Naive B cell (primary cell): Measurements from ENCODE around the gene SMIM22. TPM values are rescaled to one million over a fixed set of nuclear protein-coding genes. Genes with fewer than 3 reads are reported as not detected.

Experiments used
- ATAC-seq, 2 donors: fragments of 150-1000 bp; cut with Tn5 transposase; 2 replicates each; pipeline ENCODE4 v1.10.0; 2021; ENCODE audit warnings: low read depth in 2 of 2, mild to moderate bottlenecking in 2 of 2, moderate library complexity in 2 of 2
- DNase-seq: peaks from one replicate; pipeline ENCODE4 v3.0.0; 2022
- H3K27ac Mint-ChIP-seq, 6 donors: one replicate each; pipeline ENCODE4 v1.8.0; 2020 to 2022; ENCODE audit warnings: mild to moderate bottlenecking in 6 of 6, mixed read lengths in 6 of 6, moderate library complexity in 5 of 6, inconsistent platforms in 2 of 6
- H3K27me3 Mint-ChIP-seq, 3 donors: one replicate each; pipeline ENCODE4 v1.8.0; 2021 to 2022; ENCODE audit warnings: mixed read lengths in 3 of 3, mild to moderate bottlenecking in 1 of 3
- H3K36me3 Mint-ChIP-seq, 2 donors: one replicate each; pipeline ENCODE4 v1.8.0; 2020 to 2022; ENCODE audit warnings: mixed read lengths in 2 of 2, inconsistent platforms in 1 of 2, mild to moderate bottlenecking in 1 of 2
- H3K4me1 Mint-ChIP-seq, 3 donors: one replicate each; pipeline ENCODE4 v1.8.0; 2020 to 2022; ENCODE audit warnings: mixed read lengths in 3 of 3, inconsistent platforms in 1 of 3, mild to moderate bottlenecking in 1 of 3, moderate library complexity in 1 of 3
- H3K4me3 Mint-ChIP-seq, 8 donors: one replicate each; pipeline ENCODE4 v1.8.0; 2020 to 2022; ENCODE audit warnings: mild to moderate bottlenecking in 8 of 8, mixed read lengths in 8 of 8, moderate library complexity in 8 of 8, inconsistent platforms in 2 of 8
- H3K9me3 Mint-ChIP-seq, 7 donors: one replicate each; pipeline ENCODE4 v1.8.0; 2020 to 2022; ENCODE audit warnings: mixed read lengths in 7 of 7, mild to moderate bottlenecking in 5 of 7, inconsistent platforms in 2 of 7, moderate library complexity in 1 of 7
- polyA plus RNA-seq, 6 donors: library from polyadenylated mRNA; unstranded; fragments of 300-500 nt; fragmentation: Illumina TruSeq; gene quantifications; one replicate each; pipeline ENCODE4 v1.2.3, GENCODE V29; 2021; ENCODE audit warnings: low read depth in 6 of 6

SMIM22 gene
- polyA plus RNA-seq, 6 donors from 2014 or later = not detected

- Mint-ChIP-seq H3K9me3 (no peaks in the 10 kb centered on the region), H3K4me1 (no peaks in the 10 kb centered on the region), H3K27ac (no peak overlapping the region), H3K4me3 (no peak overlapping the region), H3K36me3 (no peaks in the 10 kb centered on the region), H3K27me3 (peaks cover 0 to 2% (median 0%) of the 10 kb centered on the region in 3 donors)
- DNase-seq (no peak), ATAC-seq (no peak)
These were observed 2.1 kb upstream of the SMIM22 start for GRCh38 chr16:4792951-4793513.

DNA sequence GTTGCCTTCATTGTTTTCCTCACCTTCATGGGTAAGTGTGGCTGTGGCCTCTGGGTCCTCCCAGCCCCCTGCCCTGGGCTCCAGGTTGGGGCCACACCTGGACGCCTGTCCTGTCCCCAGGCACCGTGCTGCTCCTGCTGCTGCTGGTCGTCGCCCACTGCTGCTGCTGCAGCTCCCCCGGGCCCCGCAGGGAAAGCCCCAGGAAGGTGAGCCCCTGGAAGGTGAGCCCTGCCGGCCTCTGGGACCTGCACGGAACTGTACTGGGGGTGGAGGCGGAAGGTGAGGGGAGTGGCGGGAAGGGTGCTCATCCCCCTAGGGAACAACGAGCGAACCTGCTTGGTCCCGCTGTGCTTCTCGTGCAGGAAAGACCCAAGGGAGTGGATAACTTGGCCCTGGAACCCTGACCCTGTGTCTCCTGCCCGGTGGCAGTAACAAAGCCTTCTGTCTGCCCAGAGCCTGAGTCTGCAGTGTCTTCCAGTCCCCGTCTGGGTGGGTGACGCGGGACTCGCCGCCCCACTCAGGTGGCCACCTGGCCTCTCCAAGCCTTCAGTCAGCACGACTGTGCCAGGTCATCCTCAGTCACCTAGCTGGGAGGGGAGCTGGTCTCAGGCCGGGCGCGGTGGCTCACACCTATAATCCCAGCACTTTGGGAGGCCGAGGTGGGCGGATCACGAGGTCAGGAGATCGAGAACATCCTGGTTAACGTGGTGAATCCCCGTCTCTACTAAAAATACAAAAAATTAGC, 831 bp downstream of the SMIM22 start:
- H3K9me3 Mint-ChIP-seq = no peaks in the 10 kb centered on the region
- H3K4me1 Mint-ChIP-seq = peaks cover 10 to 17% (median 11%) of the 10 kb centered on the region in 3 donors
- H3K27ac Mint-ChIP-seq = no peak overlapping the region
- H3K36me3 Mint-ChIP-seq = no peaks in the 10 kb centered on the region
- DNase-seq (no peak), ATAC-seq (no peak)
- H3K27me3 Mint-ChIP-seq = no peaks in the 10 kb centered on the region
- no peak overlapping the region for H3K4me3 Mint-ChIP-seq

DNA sequence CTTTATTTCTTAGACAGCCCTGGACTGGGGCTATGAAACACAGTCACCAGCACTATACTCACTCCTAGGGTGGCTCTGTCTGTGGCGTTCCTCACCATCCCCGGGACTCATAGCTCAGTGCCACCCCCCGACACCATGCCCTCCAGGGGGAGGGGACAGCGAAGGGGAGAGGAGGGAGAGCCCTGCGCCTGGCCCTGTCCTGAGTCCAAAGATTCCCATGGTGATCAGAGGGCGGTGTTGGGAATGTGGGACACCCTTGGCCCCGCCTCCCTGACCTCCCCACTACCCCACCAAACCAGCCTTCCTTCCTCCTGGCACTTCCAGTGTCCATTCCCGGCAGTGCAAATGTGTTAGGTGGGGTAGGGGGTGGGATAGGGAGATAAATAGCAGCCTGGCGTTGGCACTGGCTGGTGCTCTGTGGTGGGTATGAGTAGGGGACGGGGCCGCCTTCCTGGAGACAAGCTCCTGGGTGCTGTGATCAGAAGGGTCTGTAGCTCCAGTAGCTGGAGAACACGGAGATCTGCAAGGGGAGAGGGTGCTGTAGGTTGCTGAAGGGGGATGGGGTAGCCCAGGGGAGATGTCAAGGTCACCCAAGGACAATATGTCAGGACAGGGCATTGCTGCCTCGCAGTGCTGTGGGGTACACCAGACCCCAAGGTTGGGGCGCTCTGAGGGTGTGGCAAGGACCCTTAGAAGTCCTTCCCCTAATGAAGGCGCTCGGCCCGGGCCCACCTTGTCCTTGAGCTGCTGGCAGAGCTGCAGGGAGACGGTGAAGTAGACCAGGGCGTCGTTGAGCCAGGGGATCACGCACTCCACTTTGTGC, 2.0 kb downstream of the SMIM22 start:
- H3K27me3 Mint-ChIP-seq = no peaks in the 10 kb centered on the region
- H3K4me3 Mint-ChIP-seq = no peak overlapping the region
- no peak overlapping the region for H3K27ac Mint-ChIP-seq
- no peak for DNase-seq
- H3K36me3 Mint-ChIP-seq = no peaks in the 10 kb centered on the region
- H3K9me3 Mint-ChIP-seq = no peaks in the 10 kb centered on the region
- peaks cover 11 to 22% (median 21%) of the 10 kb centered on the region in 3 donors for H3K4me1 Mint-ChIP-seq
- ATAC-seq = no peak

DNA sequence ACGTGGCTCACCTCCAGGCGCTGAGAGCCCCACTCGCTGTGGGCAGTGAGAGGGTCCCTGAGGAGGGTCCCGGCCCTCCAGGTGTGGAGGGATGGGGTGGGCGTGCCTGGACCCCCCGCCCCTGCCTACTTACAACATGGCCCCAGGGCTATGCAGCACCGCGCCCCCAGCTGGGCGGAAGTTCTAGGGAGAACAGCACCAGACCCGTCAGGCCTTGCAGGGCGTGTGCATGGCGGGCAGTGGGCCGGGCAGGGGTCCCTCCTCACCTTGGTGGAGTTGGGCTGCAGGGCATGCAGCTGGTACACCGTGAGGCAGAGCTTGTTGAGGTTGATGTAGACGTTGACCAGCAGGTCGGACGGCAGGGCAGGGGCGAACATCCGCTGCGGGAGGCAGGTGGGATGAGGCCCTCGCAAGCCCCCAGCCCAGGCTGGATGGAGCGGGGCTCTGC, 2.7 kb downstream of the SMIM22 start:
- H3K4me1 Mint-ChIP-seq = peaks cover 11 to 23% (median 21%) of the 10 kb centered on the region in 3 donors
- DNase-seq (no peak), ATAC-seq (no peak)
- H3K27me3 Mint-ChIP-seq = no peaks in the 10 kb centered on the region
- no peak overlapping the region for H3K27ac Mint-ChIP-seq
- H3K4me3 Mint-ChIP-seq = no peak overlapping the region
- H3K36me3 Mint-ChIP-seq = no peaks in the 10 kb centered on the region
- H3K9me3 Mint-ChIP-seq = no peaks in the 10 kb centered on the region

GRCh38 chr16:4798456-4798855, 3.3 kb downstream of the SMIM22 start:
- Mint-ChIP-seq H3K27me3 (no peaks in the 10 kb centered on the region), H3K27ac (no peak overlapping the region), H3K36me3 (no peaks in the 10 kb centered on the region), H3K9me3 (no peaks in the 10 kb centered on the region), H3K4me3 (no peak overlapping the region), H3K4me1 (peaks cover 11 to 29% (median 21%) of the 10 kb centered on the region in 3 donors)
- ATAC-seq (no peak), DNase-seq (no peak)

DNA sequence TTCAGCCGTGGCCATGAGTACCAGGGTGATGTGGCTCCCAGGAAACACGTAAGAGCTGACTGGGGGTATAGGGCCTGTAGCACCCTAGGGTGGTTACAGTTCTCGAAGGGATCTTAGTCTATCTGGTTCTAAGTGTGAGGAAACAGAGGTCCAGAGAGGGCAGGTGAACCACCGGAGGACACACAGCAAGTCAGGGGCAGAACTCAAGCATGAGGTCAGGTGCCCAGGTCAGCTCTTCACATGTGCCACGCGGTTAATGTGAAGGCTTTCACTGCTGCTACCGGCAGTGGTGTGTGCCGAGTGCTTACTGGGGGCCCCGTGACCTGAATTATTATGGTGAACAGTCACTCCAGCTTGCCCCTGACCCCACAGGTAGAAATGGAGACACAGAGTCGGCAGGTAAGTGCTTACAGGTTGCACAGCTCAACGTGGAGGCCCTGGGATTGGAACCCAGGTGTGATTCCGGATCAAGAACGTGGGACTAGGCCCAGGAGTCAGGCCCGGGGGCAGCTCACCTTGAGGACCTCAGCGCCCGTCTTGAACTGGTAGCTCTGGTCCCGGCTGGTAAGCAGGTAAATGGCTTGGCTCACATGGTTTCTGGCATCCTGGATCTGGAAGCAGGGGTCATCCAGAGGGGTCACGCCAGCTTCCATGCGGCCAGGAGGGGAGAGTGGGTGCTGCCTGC, 4.1 kb downstream of the SMIM22 start:
- Mint-ChIP-seq H3K4me1 (peaks cover 15 to 36% (median 21%) of the 10 kb centered on the region in 3 donors), H3K9me3 (no peaks in the 10 kb centered on the region), H3K27ac (no peak overlapping the region), H3K27me3 (no peaks in the 10 kb centered on the region), H3K4me3 (peak overlapping the region in 4 of 8 donors; percentile 15 to 87 (median 46)), H3K36me3 (no peaks in the 10 kb centered on the region)
- ATAC-seq (no peak), DNase-seq (no peak)

DNA sequence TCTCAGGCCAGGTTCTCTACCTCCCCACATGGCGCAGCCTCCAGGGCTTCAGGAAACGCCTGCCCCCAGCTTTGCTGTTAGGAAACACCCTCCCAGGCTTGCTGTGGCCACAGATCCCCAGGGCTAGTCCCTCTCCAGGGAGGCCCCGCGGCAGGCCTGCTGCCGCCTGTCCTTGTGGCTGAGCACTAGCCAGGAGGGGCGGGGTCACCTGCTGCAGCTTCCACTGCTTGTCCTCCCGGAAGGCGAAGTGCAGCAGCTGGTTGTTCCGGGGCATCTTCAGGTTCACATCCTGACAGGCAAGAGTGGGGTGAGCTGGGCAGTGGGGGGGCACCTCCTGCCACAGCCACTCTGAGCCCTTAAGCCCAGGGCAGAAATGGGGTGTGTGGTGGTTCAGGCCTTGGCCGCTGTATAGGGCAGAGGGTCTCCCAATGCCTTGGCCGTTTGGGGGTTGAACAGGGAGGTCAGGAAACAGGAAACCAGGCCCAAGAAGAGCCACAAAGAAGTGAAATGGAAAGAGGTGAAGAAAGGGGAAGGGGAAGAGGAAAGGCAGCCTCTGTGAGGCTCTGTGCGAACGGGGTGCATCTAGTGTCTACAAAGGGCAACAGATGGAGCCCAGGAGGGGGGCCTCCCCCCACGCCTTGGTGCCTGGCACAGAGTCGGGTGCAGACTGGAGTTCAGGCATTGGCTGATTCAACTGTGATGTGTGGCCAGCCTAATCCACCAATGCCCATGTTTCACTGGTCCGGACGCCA, 5.3 kb downstream of the SMIM22 start:
- ATAC-seq (no peak), DNase-seq (no peak)
- H3K27ac Mint-ChIP-seq = peak overlapping the region in 5 of 6 donors; percentile 18 to 94 (median 73)
- no peaks in the 10 kb centered on the region for H3K36me3 Mint-ChIP-seq
- peak overlapping the region; percentile 55 to 87 (median 81) for H3K4me3 Mint-ChIP-seq
- H3K4me1 Mint-ChIP-seq = peaks cover 15 to 36% (median 21%) of the 10 kb centered on the region in 3 donors
- no peaks in the 10 kb centered on the region for H3K9me3 Mint-ChIP-seq
- no peaks in the 10 kb centered on the region for H3K27me3 Mint-ChIP-seq

- Mint-ChIP-seq H3K27me3 (no peaks in the 10 kb centered on the region), H3K9me3 (no peaks in the 10 kb centered on the region), H3K4me1 (peaks cover 15 to 38% (median 21%) of the 10 kb centered on the region in 3 donors), H3K27ac (peak overlapping the region in 4 of 6 donors; percentile 62 to 94 (median 88)), H3K4me3 (peak overlapping the region; percentile 85 to 94 (median 88)), H3K36me3 (no peaks in the 10 kb centered on the region)
- DNase-seq = peak; percentile 12
- no peak for ATAC-seq
These were observed 6.1 kb downstream of the SMIM22 start for GRCh38 chr16:4801051-4801961.

GRCh38 chr16:4801962-4802658, 6.9 kb downstream of the SMIM22 start, which contains the start of gene ROGDI:
ROGDI (minus strand) TSS chr16:4802633; CDS start chr16:4802571, 62 bp downstream.
- peak; percentile 73 to 77 for ATAC-seq
- Mint-ChIP-seq H3K4me1 (peaks cover 15 to 38% (median 21%) of the 10 kb centered on the region in 3 donors), H3K36me3 (no peaks in the 10 kb centered on the region), H3K27ac (peak within 1 kb of the TSS; percentile 57 to 93 (median 75)), H3K9me3 (no peaks in the 10 kb centered on the region), H3K4me3 (peak within 1 kb of the TSS; percentile 85 to 94 (median 88)), H3K27me3 (no peaks in the 10 kb centered on the region)
- DNase-seq = peak; percentile 88

DNA sequence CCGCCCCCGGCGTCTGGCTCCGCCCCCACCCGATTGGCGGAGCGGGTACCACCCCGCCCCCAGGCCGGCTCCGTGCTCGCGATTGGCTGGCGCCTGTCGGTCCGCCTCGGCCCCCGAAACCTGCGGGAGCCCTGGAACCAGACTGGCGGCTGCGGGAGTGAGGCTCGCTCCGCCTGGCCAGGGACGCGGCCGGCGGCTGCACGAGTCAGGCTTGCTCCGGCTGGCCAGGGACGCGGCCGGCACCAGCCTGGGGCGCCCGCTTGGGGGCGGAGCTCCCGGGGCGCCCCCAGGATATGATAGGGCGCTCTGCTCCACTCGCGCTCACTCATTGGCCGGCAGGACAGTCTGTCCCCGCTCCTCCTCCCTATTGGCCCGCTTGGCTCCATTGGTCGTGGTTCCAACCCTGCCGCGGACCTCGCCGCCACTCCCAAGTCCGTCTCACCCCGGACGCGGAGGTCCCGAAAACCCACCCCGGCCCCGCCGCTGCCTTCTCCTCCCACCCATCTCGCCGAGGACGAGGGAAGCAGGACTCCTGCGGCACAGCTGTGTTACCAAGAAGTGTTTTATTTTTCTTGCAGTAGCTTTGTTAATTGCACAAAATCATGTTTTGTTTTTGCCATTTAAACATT, 7.6 kb downstream of the SMIM22 start:
- H3K27me3 Mint-ChIP-seq = no peaks in the 10 kb centered on the region
- H3K36me3 Mint-ChIP-seq = no peaks in the 10 kb centered on the region
- ATAC-seq (peak; percentile 80 to 84), DNase-seq (peak; percentile 93)
- no peaks in the 10 kb centered on the region for H3K9me3 Mint-ChIP-seq
- peak overlapping the region; percentile 28 to 83 (median 70) for H3K27ac Mint-ChIP-seq
- peak overlapping the region; percentile 81 to 94 (median 87) for H3K4me3 Mint-ChIP-seq
- peaks cover 15 to 38% (median 21%) of the 10 kb centered on the region in 3 donors for H3K4me1 Mint-ChIP-seq

GRCh38 chr16:4803401-4803844, 8.3 kb downstream of the SMIM22 start:
- Mint-ChIP-seq H3K36me3 (no peaks in the 10 kb centered on the region), H3K27ac (peak overlapping the region in 4 of 6 donors; percentile 28 to 82 (median 65)), H3K4me3 (peak overlapping the region; percentile 81 to 92 (median 86)), H3K27me3 (no peaks in the 10 kb centered on the region), H3K9me3 (no peaks in the 10 kb centered on the region), H3K4me1 (peaks cover 15 to 38% (median 21%) of the 10 kb centered on the region in 3 donors)
- no peak for DNase-seq
- no peak for ATAC-seq
